Measurements from ENCODE around the gene ZIC4.

DNA sequence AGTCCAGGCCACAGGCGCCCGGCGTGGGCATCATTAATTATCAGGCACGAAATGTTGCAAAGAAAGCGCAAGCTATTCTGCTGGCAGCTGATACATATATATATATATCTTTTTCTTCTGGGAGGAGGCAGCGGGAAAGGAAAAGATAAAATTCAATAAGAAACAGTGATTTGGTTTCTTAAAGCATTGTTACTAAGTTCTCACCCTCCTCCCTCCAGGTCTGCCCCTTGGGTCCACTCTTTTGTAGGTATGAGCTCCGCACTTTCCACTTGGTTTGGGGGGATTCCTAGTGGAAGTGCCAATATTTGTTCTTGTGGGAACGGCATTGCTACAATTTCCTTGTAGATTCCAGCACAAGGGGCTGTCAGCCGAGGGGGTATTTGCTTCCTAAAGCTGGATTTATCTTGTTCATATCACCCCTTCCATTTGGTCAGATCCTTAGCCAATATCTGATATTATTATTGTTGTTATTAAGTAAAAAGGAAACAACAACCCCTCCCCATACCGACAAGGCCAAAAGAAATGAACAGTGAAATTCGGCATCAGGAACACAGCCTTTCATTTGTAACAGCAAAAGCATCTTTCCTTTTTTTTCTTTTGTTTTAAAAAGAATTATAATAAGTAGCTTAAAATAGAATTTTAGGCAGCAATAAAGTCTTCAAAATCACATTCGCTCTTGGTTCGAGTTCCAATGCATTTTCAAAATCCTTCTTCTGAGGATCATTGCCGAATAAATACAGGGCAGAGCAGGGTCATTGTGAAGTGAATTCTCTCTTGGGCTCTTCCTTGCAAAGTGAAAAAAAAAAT, 18.4 kb upstream of the ZIC4 start:
- TF ChIP-seq, protein P1, sequence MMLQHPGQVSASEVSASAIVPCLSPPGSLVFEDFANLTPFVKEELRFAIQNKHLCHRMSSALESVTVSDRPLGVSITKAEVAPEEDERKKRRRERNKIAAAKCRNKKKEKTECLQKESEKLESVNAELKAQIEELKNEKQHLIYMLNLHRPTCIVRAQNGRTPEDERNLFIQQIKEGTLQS (IDR thresholded peaks at IDR 0.05; ENCODE audit: borderline replicate concordance, extremely low read depth, low read depth, low read length), result no peak
- no peak for TF ChIP-seq TARDBP (IDR thresholded peaks at IDR 0.05; ENCODE audit: borderline replicate concordance)
- TF ChIP-seq, protein P2, sequence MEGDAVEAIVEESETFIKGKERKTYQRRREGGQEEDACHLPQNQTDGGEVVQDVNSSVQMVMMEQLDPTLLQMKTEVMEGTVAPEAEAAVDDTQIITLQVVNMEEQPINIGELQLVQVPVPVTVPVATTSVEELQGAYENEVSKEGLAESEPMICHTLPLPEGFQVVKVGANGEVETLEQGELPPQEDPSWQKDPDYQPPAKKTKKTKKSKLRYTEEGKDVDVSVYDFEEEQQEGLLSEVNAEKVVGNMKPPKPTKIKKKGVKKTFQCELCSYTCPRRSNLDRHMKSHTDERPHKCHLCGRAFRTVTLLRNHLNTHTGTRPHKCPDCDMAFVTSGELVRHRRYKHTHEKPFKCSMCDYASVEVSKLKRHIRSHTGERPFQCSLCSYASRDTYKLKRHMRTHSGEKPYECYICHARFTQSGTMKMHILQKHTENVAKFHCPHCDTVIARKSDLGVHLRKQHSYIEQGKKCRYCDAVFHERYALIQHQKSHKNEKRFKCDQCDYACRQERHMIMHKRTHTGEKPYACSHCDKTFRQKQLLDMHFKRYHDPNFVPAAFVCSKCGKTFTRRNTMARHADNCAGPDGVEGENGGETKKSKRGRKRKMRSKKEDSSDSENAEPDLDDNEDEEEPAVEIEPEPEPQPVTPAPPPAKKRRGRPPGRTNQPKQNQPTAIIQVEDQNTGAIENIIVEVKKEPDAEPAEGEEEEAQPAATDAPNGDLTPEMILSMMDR (IDR thresholded peaks at IDR 0.05 in 2 of 3, conservative IDR thresholded peaks at IDR 0.05 in 1 of 3; ENCODE audit: control insufficient read depth in 2 of 3, extremely low read depth in 1 of 3, insufficient read depth in 1 of 3, low read depth in 3 of 3, low read length in 3 of 3), result no peak
- TF ChIP-seq HDAC2 (IDR thresholded peaks at IDR 0.05), result no peak
- no peak for TF ChIP-seq SMARCA5 (IDR thresholded peaks at IDR 0.05)
- TF ChIP-seq CHD2 (IDR thresholded peaks at IDR 0.05; ENCODE audit: borderline replicate concordance, low read depth, low read length), result no peak
- no peak for TF ChIP-seq POLR2A (IDR thresholded peaks at IDR 0.05; ENCODE audit: low read depth, low read length)
- no peak for TF ChIP-seq FOXK2 (IDR thresholded peaks at IDR 0.05)
- TF ChIP-seq EP300 (IDR thresholded peaks at IDR 0.05; ENCODE audit: borderline replicate concordance in 1 of 2, control insufficient read depth in 1 of 2, low read depth in 2 of 2, low read length in 2 of 2), result no peak
- TF ChIP-seq NRF1 (conservative IDR thresholded peaks at IDR 0.05; ENCODE audit: low read depth, low read length), result no peak
- TF ChIP-seq YY1 (IDR thresholded peaks at IDR 0.05; ENCODE audit: low read depth, low read length), result no peak
- TF ChIP-seq JUND (IDR thresholded peaks at IDR 0.05; ENCODE audit: low read depth, low read length), result no peak

Data from GM12878 (cell line).